Measurements from ENCODE around the gene CACNA2D3. TPM values are rescaled to one million over a fixed set of nuclear protein-coding genes. Genes with fewer than 3 reads are reported as not detected.

The CACNA2D3 gene
- total RNA-seq, 1 donor from 2014 or later = 21.2 TPM

DNA sequence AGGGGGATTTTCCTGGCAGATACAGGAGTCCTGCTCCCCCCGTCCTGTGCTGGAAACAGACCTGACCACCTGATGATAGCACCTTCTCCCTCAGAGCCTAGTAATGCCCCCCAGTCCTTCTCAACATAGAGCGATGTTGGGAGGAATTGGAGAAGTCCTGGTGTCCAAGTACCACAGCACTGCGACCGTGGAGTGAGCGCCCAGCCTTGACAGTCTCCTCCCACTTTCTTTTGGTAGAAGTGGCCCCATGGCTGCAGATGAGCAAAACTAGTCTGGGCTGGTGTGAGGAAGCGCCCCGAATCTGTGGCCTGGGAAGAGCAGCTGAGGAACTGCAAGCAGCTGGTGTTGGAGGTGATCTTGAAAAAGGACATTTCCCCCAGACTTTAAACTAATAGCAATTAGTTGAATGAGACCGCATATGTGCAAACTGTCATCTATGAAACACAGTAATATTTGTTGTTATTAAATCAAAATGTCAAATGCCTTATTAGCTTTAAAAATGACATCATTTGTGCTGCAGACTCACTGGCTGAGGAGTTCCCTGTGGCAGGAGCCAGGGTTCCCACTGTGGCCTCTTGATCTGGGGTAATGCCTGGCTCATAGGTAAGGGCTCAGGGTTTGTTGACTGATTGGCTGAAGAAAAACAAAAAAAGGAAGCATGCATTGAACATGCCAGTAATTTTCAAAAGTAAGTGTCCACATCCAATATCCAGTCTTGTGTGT, 121.8 kb downstream of the CACNA2D3 start:
- H3K27me3 ChIP-seq (ENCODE audit: low read depth) = no peaks in the 10 kb centered on the region
- H3K27ac ChIP-seq (replicated peaks) = no peak overlapping the region
- DNase-seq = no peak
- H3K36me3 ChIP-seq = no peaks in the 10 kb centered on the region
- TF ChIP-seq, protein P1, sequence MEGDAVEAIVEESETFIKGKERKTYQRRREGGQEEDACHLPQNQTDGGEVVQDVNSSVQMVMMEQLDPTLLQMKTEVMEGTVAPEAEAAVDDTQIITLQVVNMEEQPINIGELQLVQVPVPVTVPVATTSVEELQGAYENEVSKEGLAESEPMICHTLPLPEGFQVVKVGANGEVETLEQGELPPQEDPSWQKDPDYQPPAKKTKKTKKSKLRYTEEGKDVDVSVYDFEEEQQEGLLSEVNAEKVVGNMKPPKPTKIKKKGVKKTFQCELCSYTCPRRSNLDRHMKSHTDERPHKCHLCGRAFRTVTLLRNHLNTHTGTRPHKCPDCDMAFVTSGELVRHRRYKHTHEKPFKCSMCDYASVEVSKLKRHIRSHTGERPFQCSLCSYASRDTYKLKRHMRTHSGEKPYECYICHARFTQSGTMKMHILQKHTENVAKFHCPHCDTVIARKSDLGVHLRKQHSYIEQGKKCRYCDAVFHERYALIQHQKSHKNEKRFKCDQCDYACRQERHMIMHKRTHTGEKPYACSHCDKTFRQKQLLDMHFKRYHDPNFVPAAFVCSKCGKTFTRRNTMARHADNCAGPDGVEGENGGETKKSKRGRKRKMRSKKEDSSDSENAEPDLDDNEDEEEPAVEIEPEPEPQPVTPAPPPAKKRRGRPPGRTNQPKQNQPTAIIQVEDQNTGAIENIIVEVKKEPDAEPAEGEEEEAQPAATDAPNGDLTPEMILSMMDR (IDR thresholded peaks at IDR 0.05; ENCODE audit: borderline replicate concordance) = no peak
- no peak overlapping the region for H3K4me3 ChIP-seq
- H3K9me3 ChIP-seq (replicated peaks) = peaks cover 12% of the 10 kb centered on the region
- H3K4me1 ChIP-seq = no peaks in the 10 kb centered on the region
- intact Hi-C loops (cut with micrococcal nuclease) = no loop called here

DNA sequence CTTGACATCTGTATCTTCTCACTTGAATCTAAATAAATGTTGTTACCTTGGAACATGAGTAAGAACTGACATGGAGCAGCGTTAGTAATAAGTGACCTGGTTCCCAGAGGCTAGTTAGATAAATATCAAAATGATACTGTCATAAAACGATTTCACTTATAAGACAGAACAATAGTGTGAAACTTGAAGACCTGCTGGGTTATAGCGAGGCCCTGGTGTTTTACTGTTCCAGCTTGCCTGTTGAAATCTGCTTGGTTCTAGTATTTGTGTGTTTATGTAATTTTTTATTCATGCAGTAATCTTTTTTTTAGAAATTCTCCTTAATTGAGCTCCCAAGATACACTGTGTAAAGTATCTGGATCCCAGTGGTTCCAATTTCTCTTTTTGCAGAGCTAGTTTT, 129.4 kb downstream of the CACNA2D3 start:
- TF ChIP-seq, protein P1 (IDR thresholded peaks at IDR 0.05; ENCODE audit: borderline replicate concordance) = no peak
- H3K27ac ChIP-seq (replicated peaks) = no peak overlapping the region
- DNase-seq = no peak
- H3K9me3 ChIP-seq (replicated peaks) = no peaks in the 10 kb centered on the region
- no peak overlapping the region for H3K4me3 ChIP-seq
- intact Hi-C loops (cut with micrococcal nuclease) = no loop called here
- H3K4me1 ChIP-seq = no peaks in the 10 kb centered on the region
- H3K27me3 ChIP-seq (ENCODE audit: low read depth) = no peaks in the 10 kb centered on the region
- no peaks in the 10 kb centered on the region for H3K36me3 ChIP-seq

DNA sequence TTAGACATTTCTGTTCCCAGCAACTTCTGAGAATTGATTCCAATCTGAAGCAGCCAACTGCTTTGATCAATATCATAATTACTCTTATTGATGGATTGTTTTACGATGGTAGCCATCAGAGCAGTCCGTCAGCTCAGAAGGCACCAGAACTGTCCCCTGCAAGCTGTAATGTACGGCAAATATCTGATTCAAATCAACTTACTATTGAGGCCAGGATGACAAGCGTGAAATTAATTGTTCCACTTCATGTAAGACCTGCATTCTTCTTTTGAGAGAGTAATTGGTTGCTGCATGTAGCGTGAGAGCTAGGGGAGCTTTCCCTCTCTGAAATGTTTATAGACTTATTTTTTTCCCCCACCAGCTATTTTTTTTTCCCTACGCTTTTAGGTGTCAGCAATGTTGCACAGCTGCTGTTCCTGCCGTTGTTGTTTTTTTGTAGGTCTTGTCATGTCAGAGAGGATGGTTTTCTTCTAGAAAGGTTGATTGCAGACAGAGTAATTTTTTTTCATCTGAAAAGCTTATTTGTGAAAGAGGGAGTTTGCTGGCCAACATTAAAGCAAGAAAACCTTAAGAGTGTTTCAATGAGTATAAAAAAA, 134.9 kb downstream of the CACNA2D3 start:
- Histone ChIP-seq H3K9me3 (replicated peaks) (no peaks in the 10 kb centered on the region), H3K27ac (replicated peaks) (no peak overlapping the region), H3K27me3 (ENCODE audit: low read depth) (no peaks in the 10 kb centered on the region), H3K4me1 (no peaks in the 10 kb centered on the region), H3K36me3 (no peaks in the 10 kb centered on the region), H3K4me3 (no peak overlapping the region)
- no peak for DNase-seq
- intact Hi-C loops (cut with micrococcal nuclease) = no loop called here
- TF ChIP-seq, protein P1 (IDR thresholded peaks at IDR 0.05; ENCODE audit: borderline replicate concordance) = no peak

DNA sequence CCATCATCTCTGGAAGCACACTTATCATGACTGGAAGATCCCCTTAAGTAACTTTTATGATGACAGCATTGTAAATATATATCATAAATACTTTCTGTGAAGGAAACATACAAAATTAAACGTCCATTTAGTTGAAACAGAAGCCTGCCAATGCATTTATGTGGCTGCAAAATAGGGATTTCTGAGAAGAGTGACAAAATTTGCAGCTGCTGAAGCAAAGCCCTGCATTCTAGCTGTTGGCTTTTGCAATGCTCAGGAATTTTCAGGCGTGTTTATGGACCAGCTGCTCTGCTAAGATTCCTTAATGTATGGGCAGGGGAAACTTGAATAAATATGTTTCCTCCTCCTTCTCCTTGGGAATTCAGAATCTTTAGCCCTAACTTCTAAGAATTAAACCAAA, 137.3 kb downstream of the CACNA2D3 start:
- Histone ChIP-seq H3K36me3 (no peaks in the 10 kb centered on the region), H3K4me3 (no peak overlapping the region), H3K9me3 (replicated peaks) (no peaks in the 10 kb centered on the region), H3K4me1 (peaks cover 14% of the 10 kb centered on the region), H3K27me3 (ENCODE audit: low read depth) (no peaks in the 10 kb centered on the region), H3K27ac (replicated peaks) (no peak overlapping the region)
- DNase-seq = no peak
- intact Hi-C loops (cut with micrococcal nuclease) = no loop called here
- TF ChIP-seq, protein P1 (IDR thresholded peaks at IDR 0.05; ENCODE audit: borderline replicate concordance) = no peak

DNA sequence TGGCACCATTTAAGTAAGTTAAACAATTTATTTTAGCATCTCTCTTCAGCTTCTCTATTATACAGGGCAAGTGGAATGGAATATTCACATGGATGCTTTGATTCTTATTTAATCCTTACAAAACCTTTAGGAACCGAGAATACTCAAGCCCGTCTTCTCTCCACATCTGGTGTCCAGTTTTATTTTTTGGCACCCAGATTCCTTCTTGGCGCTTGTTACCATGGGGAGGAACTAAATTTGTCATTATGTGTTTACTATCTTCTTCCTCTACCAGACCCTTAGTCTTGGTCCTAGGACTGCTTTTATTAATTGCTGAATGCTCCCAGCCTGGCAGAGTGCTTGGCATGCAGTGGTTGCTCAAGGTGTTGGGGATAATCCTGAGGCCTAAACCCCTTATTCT, 138.8 kb downstream of the CACNA2D3 start:
- TF ChIP-seq, protein P1 (IDR thresholded peaks at IDR 0.05; ENCODE audit: borderline replicate concordance) = no peak
- DNase-seq = no peak
- H3K4me1 ChIP-seq = peaks cover 14% of the 10 kb centered on the region
- intact Hi-C loops (cut with micrococcal nuclease) = no loop called here
- H3K9me3 ChIP-seq (replicated peaks) = no peaks in the 10 kb centered on the region
- H3K27me3 ChIP-seq (ENCODE audit: low read depth) = no peaks in the 10 kb centered on the region
- no peak overlapping the region for H3K4me3 ChIP-seq
- H3K27ac ChIP-seq (replicated peaks) = no peak overlapping the region
- no peaks in the 10 kb centered on the region for H3K36me3 ChIP-seq
